GM20431 (cell line): ENCODE measurements around the gene ZBED1.
"Not testable (repeated sequence)": the region's sequence is repeated elsewhere in the genome, so short reads cannot be mapped to it uniquely, and the experiment has no call there.

Source experiments
- in situ Hi-C: fragments of 300-500 bp; cut with MseI, MboI; formaldehyde crosslinking; loops from one replicate; pipeline ENCODE4 v1.15.0; 2020; ENCODE audit warnings: low sequenced_read_pairs; ENCODE audit not compliant: unreplicated experiment

ZBED1 gene

GRCh38 chrX:2479420-2479780, 21.4 kb downstream of the ZBED1 start:
- in situ Hi-C loops, result no loop called here

- in situ Hi-C loops, result no loop called here
Measured at GRCh38 chrX:2478546-2479419, 22.0 kb downstream of the ZBED1 start.

- in situ Hi-C loops, result not testable (repeated sequence)
Measured at GRCh38 chrX:2477313-2477712, 23.5 kb downstream of the ZBED1 start.

GRCh38 chrX:2474963-2475726, 25.6 kb downstream of the ZBED1 start:
- in situ Hi-C loops, result no loop called here

GRCh38 chrX:2474280-2474962, 26.4 kb downstream of the ZBED1 start:
- in situ Hi-C loops, result no loop called here

GRCh38 chrX:2473064-2473463, 27.7 kb downstream of the ZBED1 start:
- in situ Hi-C loops, result not testable (repeated sequence)

- in situ Hi-C loops, result no loop called here
Measured at GRCh38 chrX:2471641-2472040, 29.1 kb downstream of the ZBED1 start.

- in situ Hi-C loops, result not testable (repeated sequence)
Measured at GRCh38 chrX:2471126-2471525, 29.6 kb downstream of the ZBED1 start.

GRCh38 chrX:2469852-2470251, 30.9 kb downstream of the ZBED1 start:
- in situ Hi-C loops, result not testable (repeated sequence)

- in situ Hi-C loops, result no loop called here
Measured at GRCh38 chrX:2469196-2469685, 31.5 kb downstream of the ZBED1 start.

GRCh38 chrX:2468261-2469195, 32.2 kb downstream of the ZBED1 start:
- in situ Hi-C loops, result no loop called here

- in situ Hi-C loops, result no loop called here
Measured at GRCh38 chrX:2466876-2467656, 33.7 kb downstream of the ZBED1 start.

GRCh38 chrX:2464677-2465166, 36.1 kb downstream of the ZBED1 start:
- in situ Hi-C loops, result no loop called here

- in situ Hi-C loops, result no loop called here
Measured at GRCh38 chrX:2463973-2464676, 36.7 kb downstream of the ZBED1 start.

GRCh38 chrX:2463481-2463880, 37.3 kb downstream of the ZBED1 start:
- in situ Hi-C loops, result not testable (repeated sequence)

- in situ Hi-C loops, result no loop called here
Measured at GRCh38 chrX:2462780-2463179, 38.0 kb downstream of the ZBED1 start.

- in situ Hi-C loops, result no loop called here
Measured at GRCh38 chrX:2462074-2462473, 38.7 kb downstream of the ZBED1 start.

GRCh38 chrX:2461711-2462016, 39.1 kb downstream of the ZBED1 start:
- in situ Hi-C loops, result no loop called here
